Neuronal stem cell (in vitro differentiated cells): Measurements from ENCODE around the gene PPARG.
"Not testable (repeated sequence)": the region's sequence is repeated elsewhere in the genome, so short reads cannot be mapped to it uniquely, and the experiment has no call there.

Source experiments
- DNase-seq: peaks from one replicate; pipeline ENCODE4 v3.0.0-alpha.2; 2013; ENCODE audit warnings: low spot score
- H2AFZ ChIP-seq: one replicate; pipeline ENCODE4 v1.6.1; 2013; ENCODE audit warnings: mild to moderate bottlenecking, low read length, inconsistent platforms
- H2AK5ac ChIP-seq: 2 replicates; pipeline ENCODE4 v1.6.1; 2013; ENCODE audit warnings: low read depth, mild to moderate bottlenecking, inconsistent platforms, low read length, moderate library complexity, mixed read lengths
- H2BK120ac ChIP-seq: 2 replicates; pipeline ENCODE4 v1.6.1; 2013; ENCODE audit warnings: low read depth, mild to moderate bottlenecking, inconsistent platforms, low read length, moderate library complexity, mixed read lengths
- H2BK12ac ChIP-seq: one replicate; pipeline ENCODE4 v1.6.1; 2013; ENCODE audit warnings: low read length, inconsistent platforms
- H2BK15ac ChIP-seq: 2 replicates; pipeline ENCODE4 v1.6.1; 2013; ENCODE audit warnings: mild to moderate bottlenecking, low read length, inconsistent platforms, mixed read lengths
- H2BK5ac ChIP-seq: one replicate; pipeline ENCODE4 v1.6.1; 2013; ENCODE audit warnings: inconsistent platforms, mild to moderate bottlenecking, low read length, moderate library complexity
- H3K14ac ChIP-seq: one replicate; pipeline ENCODE4 v1.6.1; 2013; ENCODE audit warnings: low read length, inconsistent platforms
- H3K18ac ChIP-seq: 2 replicates; pipeline ENCODE4 v1.6.1; 2013; ENCODE audit warnings: low read length, inconsistent platforms
- H3K23ac ChIP-seq: 2 replicates; pipeline ENCODE4 v1.6.1; 2013; ENCODE audit warnings: low read depth, mild to moderate bottlenecking, mixed read lengths, low read length, inconsistent platforms; ENCODE audit not compliant: poor library complexity
- H3K27ac ChIP-seq: replicated peaks from 3 replicates; pipeline ENCODE4 v1.5.1; 2013; ENCODE audit warnings: low read length, inconsistent platforms
- H3K27me3 ChIP-seq, 3 experiments: 2 replicates each; pipeline ENCODE4 v1.6.1; 2013; ENCODE audit warnings: low read length in 3 of 3, mild to moderate bottlenecking in 2 of 3, inconsistent platforms in 1 of 3, low read depth in 1 of 3, mixed read lengths in 1 of 3, moderate library complexity in 1 of 3; ENCODE audit not compliant: control insufficient read depth in 3 of 3, insufficient read depth in 3 of 3
- H3K36me3 ChIP-seq, 2 donors: replicated peaks in 1 of 2; 2 replicates each; pipeline ENCODE4 v1.6.1; 2013; ENCODE audit warnings: low read length in 2 of 2; ENCODE audit not compliant: control insufficient read depth in 2 of 2, insufficient read depth in 2 of 2
- H3K4ac ChIP-seq: 2 replicates; pipeline ENCODE4 v1.6.1; 2013; ENCODE audit warnings: inconsistent platforms, mild to moderate bottlenecking, low read length, moderate library complexity
- H3K4me1 ChIP-seq, 2 donors: 1 replicate in 1 of 2; 2 replicates in 1 of 2; pipeline ENCODE4 v1.6.1; 2013; ENCODE audit warnings: low read length in 2 of 2, low read depth in 1 of 2; ENCODE audit not compliant: control insufficient read depth in 2 of 2, insufficient read depth in 1 of 2
- H3K4me2 ChIP-seq: one replicate; pipeline ENCODE4 v1.6.1; 2013; ENCODE audit warnings: mild to moderate bottlenecking, low read length, inconsistent platforms; ENCODE audit not compliant: insufficient read depth, poor library complexity, severe bottlenecking
- H3K4me3 ChIP-seq, 2 donors: 2 replicates each; pipeline ENCODE4 v1.5.1; 2013; ENCODE audit warnings: low read length in 2 of 2, mild to moderate bottlenecking in 2 of 2, inconsistent platforms in 1 of 2, moderate library complexity in 1 of 2
- H3K79me1 ChIP-seq: one replicate; pipeline ENCODE4 v1.6.1; 2013; ENCODE audit warnings: low read depth, mild to moderate bottlenecking, inconsistent platforms, low read length, moderate library complexity
- H3K9ac ChIP-seq: one replicate; pipeline ENCODE4 v1.6.1; 2013; ENCODE audit warnings: mild to moderate bottlenecking, low read depth, low read length, inconsistent platforms; ENCODE audit not compliant: poor library complexity
- H3K9me3 ChIP-seq, 2 donors: replicated peaks in 1 of 2; 2 replicates each; pipeline versions ENCODE3 to v1.6.1; 2013; ENCODE audit warnings: low read length in 2 of 2, mild to moderate bottlenecking in 2 of 2, inconsistent platforms in 1 of 2, low read depth in 1 of 2, mixed read lengths in 1 of 2, moderate library complexity in 1 of 2; ENCODE audit not compliant: control insufficient read depth in 2 of 2, insufficient read depth in 1 of 2
- H4K8ac ChIP-seq: one replicate; pipeline ENCODE4 v1.6.1; 2013; ENCODE audit warnings: low read depth, mild to moderate bottlenecking, inconsistent platforms, low read length, moderate library complexity
- H4K91ac ChIP-seq: one replicate; pipeline ENCODE4 v1.6.1; 2013; ENCODE audit warnings: low read length, low read depth, mild to moderate bottlenecking, inconsistent platforms; ENCODE audit not compliant: poor library complexity
- WGBS, 2 donors: extraction: QIAGEN DNeasy Blood & Tissue Kit; methylation state at CpG; one replicate each; pipeline ENCODE4 v1.1.7; 2013; ENCODE audit warnings: missing lambda C conversion rate in 2 of 2, mixed read lengths in 1 of 2; ENCODE audit not compliant: insufficient read length in 2 of 2, insufficient replicate concordance in 1 of 2; ENCODE audit errors: extremely low coverage in 2 of 2; 5-methylcytosine and 5-hydroxymethylcytosine counted together

The PPARG gene

GRCh38 chr3:12273045-12273695 lies 15.7 kb upstream of the PPARG start:
- H3K14ac ChIP-seq, result no peak overlapping the region
- H2BK12ac ChIP-seq, result no peak overlapping the region
- no peak overlapping the region for H2AFZ ChIP-seq
- no peak overlapping the region for H3K27ac ChIP-seq
- no peak overlapping the region for H2AK5ac ChIP-seq
- no peak overlapping the region for H3K9ac ChIP-seq
- WGBS, 2 donors, result no CpG with 5 or more reads among the region's 2 CpGs
- H2BK5ac ChIP-seq, result no peak overlapping the region
- H3K4ac ChIP-seq, result no peak overlapping the region
- H2BK120ac ChIP-seq, result no peak overlapping the region
- H4K91ac ChIP-seq, result no peak overlapping the region
- H3K4me1 ChIP-seq, result no peaks in the 10 kb centered on the region
- no peaks in the 10 kb centered on the region for H3K79me1 ChIP-seq
- no peak overlapping the region for H2BK15ac ChIP-seq
- H3K4me3 ChIP-seq, result no peak overlapping the region
- no peak overlapping the region for H3K23ac ChIP-seq
- H3K18ac ChIP-seq, result no peak overlapping the region
- no peaks in the 10 kb centered on the region for H3K9me3 ChIP-seq
- H3K4me2 ChIP-seq, result no peak overlapping the region
- DNase-seq, result no peak
- H3K36me3 ChIP-seq, result no peaks in the 10 kb centered on the region
- H4K8ac ChIP-seq, result no peak overlapping the region
- H3K27me3 ChIP-seq, result no peaks in the 10 kb centered on the region

- no peak overlapping the region for H2AK5ac ChIP-seq
Measured at GRCh38 chr3:12275974-12276650, 12.8 kb upstream of the PPARG start.

GRCh38 chr3:12276827-12277226 lies 12.0 kb upstream of the PPARG start:
- not testable (repeated sequence) for H3K9ac ChIP-seq, H3K27ac ChIP-seq, H2BK5ac ChIP-seq, H2AK5ac ChIP-seq, H2BK120ac ChIP-seq, H3K9me3 ChIP-seq, H4K91ac ChIP-seq, H2BK15ac ChIP-seq, H3K79me1 ChIP-seq, H3K4ac ChIP-seq, H3K4me1 ChIP-seq, DNase-seq, H3K36me3 ChIP-seq, H2AFZ ChIP-seq, H3K18ac ChIP-seq, H3K23ac ChIP-seq, H3K4me3 ChIP-seq, H3K14ac ChIP-seq, H3K4me2 ChIP-seq, H3K27me3 ChIP-seq, H4K8ac ChIP-seq, H2BK12ac ChIP-seq
- WGBS, 2 donors, result no CpG with 5 or more reads among the region's 5 CpGs

More at GRCh38 chr3:12275974-12276650, 12.8 kb upstream of the PPARG start:
- H3K4me3 ChIP-seq, result no peak overlapping the region
- DNase-seq, result no peak
- no peak overlapping the region for H3K14ac ChIP-seq
- no peak overlapping the region for H4K91ac ChIP-seq
- no peak overlapping the region for H2BK120ac ChIP-seq
- H3K27me3 ChIP-seq, result no peaks in the 10 kb centered on the region
- no peak overlapping the region for H2BK12ac ChIP-seq
- no peak overlapping the region for H2BK5ac ChIP-seq
- WGBS, 2 donors, result no CpG with 5 or more reads among the region's 3 CpGs
- no peak overlapping the region for H3K4me2 ChIP-seq
- no peaks in the 10 kb centered on the region for H3K36me3 ChIP-seq
- H3K9ac ChIP-seq, result no peak overlapping the region
- no peak overlapping the region for H2AFZ ChIP-seq
- no peak overlapping the region for H4K8ac ChIP-seq
- no peak overlapping the region for H3K27ac ChIP-seq
- no peak overlapping the region for H3K23ac ChIP-seq
- H2BK15ac ChIP-seq, result no peak overlapping the region
- H3K79me1 ChIP-seq, result no peaks in the 10 kb centered on the region
- H3K18ac ChIP-seq, result no peak overlapping the region
- no peaks in the 10 kb centered on the region for H3K9me3 ChIP-seq
- no peak overlapping the region for H3K4ac ChIP-seq
- no peaks in the 10 kb centered on the region for H3K4me1 ChIP-seq

GRCh38 chr3:12278566-12278965 lies 10.3 kb upstream of the PPARG start:
- no peak for DNase-seq
- Histone ChIP-seq H2BK120ac (no peak overlapping the region), H3K18ac (no peak overlapping the region), H2AFZ (no peak overlapping the region), H2BK12ac (no peak overlapping the region), H3K9me3 (no peaks in the 10 kb centered on the region), H3K9ac (no peak overlapping the region), H3K27me3 (peaks cover 0 to 4% (median 0%) of the 10 kb centered on the region in 3 experiments), H3K36me3 (no peaks in the 10 kb centered on the region), H4K91ac (no peak overlapping the region), H2AK5ac (no peak overlapping the region), H3K4me2 (no peak overlapping the region), H3K23ac (no peak overlapping the region), H3K27ac (no peak overlapping the region), H2BK5ac (no peak overlapping the region), H3K4ac (no peak overlapping the region), H3K14ac (no peak overlapping the region), H4K8ac (no peak overlapping the region), H3K79me1 (no peaks in the 10 kb centered on the region), H3K4me1 (no peaks in the 10 kb centered on the region), H2BK15ac (no peak overlapping the region), H3K4me3 (no peak overlapping the region)
- WGBS, 2 donors, result no CpG with 5 or more reads among the region's 3 CpGs
